GM18519 (cell line): ENCODE results near the gene NDFIP1.
"Not testable (repeated sequence)": the region's sequence is repeated elsewhere in the genome, so short reads cannot be mapped to it uniquely, and the experiment has no call there.

ENCODE experiments used
- ATAC-seq: cut with Tn5 transposase; IDR thresholded peaks from one replicate; pipeline ENCODE4 v1.9.1; 2021; ENCODE audit warnings: mild to moderate bottlenecking, moderate library complexity; ENCODE audit not compliant: unreplicated experiment, low FRiP score

Gene NDFIP1

DNA sequence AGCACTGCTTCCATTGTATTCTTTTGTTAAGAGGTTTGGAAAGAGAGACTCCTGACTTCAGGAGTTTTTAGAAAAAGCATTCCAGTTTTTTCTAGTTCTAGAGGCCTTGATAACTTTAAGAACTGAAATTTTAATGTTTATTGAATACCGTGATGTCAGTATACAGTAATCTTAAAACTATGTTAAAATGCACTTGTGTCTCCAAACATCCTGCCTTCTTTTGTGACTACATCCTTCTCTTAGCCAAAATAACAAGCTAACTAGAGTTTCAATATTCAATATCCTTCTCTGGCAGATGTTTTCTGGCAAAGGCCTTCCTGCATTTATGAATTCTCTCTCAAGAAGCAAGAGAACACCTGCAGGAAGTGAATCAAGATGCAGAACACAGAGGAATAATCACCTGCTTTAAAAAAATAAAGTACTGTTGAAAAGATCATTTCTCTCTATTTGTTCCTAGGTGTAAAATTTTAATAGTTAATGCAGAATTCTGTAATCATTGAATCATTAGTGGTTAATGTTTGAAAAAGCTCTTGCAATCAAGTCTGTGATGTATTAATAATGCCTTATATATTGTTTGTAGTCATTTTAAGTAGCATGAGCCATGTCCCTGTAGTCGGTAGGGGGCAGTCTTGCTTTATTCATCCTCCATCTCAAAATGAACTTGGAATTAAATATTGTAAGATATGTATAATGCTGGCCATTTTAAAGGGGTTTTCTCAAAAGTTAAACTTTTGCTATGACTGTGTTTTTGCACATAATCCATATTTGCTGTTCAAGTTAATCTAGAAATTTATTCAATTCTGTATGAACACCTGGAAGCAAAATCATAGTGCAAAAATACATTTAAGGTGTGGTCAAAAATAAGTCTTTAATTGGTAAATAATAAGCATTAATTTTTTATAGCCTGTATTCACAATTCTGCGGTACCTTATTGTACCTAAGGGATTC, 43.1 kb downstream of the NDFIP1 start:
- ATAC-seq = no peak

DNA sequence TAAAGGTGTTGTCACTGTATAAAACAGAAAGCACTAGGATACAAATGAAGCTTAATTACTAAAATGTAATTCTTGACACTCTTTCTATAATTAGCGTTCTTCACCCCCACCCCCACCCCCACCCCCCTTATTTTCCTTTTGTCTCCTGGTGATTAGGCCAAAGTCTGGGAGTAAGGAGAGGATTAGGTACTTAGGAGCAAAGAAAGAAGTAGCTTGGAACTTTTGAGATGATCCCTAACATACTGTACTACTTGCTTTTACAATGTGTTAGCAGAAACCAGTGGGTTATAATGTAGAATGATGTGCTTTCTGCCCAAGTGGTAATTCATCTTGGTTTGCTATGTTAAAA, 43.8 kb downstream of the NDFIP1 start:
- no peak for ATAC-seq

DNA sequence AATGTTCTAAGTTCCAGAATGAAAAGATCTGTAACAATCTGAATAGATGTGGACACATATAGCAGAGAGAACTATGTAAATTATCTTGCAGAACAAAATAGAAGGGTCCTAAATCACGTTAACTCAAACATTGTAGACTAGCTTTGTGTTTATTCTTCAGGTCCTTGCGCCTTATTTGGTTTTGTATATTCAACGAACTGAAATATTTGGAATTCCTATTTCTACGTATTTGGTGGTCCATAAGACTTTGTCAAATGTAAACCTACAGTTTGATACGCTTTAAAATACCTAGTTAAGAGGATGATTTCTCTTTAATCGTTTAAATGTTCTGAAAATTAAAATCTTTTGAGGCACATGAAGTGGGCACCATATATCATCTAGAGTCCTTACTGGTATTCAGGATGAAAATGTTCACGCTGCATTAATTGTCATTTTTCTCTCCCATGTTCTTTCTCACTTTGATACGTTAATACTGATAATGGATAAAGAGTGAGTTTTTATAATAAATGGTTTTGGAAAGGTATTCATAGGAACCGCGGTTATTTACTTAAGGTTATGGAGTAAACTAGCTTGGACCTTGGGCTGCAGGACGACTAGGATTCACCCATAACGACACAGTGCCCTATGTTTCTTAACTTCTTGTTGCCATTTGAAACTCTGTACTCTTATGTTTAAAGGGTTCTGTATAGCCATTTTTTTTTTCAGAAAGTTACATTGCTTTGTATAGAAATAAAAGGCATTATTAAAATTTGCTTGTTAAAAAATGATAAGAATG, 45.3 kb downstream of the NDFIP1 start:
- ATAC-seq = no peak

DNA sequence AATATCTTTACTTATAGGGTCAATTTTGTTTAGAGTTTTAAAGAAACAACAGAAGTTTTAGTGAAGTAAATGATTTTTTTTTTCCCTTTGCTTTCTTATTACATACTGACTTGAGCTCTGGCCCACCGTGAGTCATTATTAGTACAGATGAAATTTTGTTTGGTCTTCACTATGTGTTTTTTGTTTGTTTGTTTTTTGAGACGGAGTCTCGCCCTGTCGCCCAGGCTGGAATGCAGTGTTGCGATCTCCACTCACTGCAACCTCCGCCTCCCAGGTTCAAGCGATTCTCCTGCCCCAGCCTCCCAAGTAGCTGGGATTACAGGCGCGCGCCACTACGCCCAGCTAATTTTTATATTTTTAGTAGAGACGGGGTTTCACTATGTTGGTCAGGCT, 45.9 kb downstream of the NDFIP1 start:
- not testable (repeated sequence) for ATAC-seq

DNA sequence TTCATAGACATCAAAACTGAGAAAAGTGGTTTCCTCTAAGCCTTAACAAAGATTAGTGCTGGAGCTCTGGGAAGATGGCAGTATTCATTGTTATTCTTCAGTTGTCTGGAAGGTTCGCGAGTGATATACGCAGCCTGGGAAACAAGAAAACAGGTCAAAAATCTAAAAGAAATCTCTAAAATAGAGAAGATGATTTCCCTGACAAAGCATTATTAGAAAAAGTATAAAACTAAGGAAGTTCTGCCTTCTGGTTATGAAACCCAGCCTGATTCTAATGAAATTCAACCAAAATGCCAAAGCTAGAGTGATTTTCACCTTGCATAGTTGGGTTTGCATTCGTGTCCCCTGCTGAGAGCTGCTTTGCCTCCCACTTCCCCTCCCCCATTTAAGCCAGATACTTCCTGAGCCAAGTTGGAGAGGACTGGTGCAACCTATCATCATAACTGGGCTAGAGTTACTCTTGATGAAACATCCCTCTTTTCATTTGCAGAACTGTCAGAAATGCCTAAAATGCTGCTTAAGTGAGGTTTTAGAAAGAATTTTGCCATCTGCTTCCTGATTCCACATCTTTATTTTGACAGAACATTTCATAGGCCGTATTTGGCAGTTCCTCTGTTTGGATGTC, 48.4 kb downstream of the NDFIP1 start:
- no peak for ATAC-seq

DNA sequence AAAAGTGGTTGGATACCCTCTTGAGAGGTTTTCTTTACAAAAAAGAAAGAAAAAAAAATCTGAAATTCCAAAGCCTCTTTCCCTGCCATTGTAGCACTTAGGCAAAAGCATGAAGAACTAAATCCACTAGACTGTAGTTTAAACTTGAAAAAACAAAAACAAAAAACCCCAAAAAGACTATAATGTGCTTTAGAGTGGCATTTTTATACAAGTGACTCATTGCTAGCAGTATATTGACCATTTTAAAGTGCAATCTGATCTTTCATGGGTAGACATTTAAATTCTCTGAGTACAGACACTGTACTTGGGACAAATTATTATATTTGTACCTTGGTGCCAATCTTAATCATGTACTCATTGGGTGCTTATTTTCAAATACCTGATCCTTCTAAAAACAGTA, 50.8 kb downstream of the NDFIP1 start:
- no peak for ATAC-seq

DNA sequence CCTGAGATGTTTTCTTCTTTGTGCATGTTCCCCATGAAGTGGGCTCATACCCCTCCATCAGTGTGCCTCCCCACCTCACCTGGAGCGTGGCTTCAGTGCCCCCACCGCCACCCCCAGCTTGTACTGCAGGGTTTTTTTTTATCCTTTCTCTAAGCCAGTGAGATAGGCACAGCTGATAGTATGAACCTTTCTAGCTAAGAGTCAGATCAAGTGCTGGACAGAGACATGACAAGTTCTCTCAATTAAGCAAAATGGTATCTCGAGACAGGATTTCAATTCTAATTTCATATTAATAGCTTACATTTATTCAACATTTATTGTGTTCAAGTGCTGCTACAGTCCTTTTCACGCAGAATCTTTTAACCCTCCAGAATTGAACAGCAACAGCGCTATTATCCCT, 55.7 kb downstream of the NDFIP1 start:
- no peak for ATAC-seq

DNA sequence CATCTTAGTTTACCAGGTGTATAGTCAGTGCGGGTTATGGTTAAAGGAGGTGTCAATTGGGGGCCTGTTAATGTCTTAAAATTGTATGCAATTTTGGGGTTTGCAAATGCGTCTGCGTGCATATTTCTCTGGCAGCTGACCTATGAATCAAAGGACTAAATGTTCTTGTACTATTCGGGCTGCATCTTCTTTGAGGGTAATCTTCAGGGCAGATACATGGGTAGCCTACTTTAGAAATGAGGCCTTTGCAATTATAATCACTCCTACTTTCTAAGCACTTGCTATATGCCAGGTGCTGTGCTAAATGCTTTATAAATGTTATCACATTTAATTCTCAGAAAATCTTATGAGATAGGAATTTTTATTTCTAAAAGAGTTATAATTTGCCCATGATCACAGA, 58.2 kb downstream of the NDFIP1 start:
- no peak for ATAC-seq

DNA sequence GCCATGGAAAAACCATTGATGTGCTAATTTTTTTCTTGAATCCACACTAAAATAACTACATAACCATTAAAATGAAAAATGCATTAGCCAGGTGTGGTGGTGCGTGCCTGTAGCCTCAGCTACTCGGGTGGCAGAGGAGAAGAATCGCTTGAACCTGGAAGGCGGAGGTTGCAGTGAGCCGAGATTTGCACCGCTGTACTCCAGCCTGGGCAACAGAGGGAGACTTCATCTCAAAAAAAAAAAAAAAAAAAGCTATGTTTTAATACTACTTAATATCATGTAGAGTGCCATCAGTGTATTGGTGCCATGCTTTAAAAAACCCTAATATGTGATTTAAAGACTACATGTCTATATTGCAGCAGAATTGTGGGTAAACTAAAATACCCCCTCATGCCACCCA, 58.9 kb downstream of the NDFIP1 start:
- ATAC-seq = no peak

DNA sequence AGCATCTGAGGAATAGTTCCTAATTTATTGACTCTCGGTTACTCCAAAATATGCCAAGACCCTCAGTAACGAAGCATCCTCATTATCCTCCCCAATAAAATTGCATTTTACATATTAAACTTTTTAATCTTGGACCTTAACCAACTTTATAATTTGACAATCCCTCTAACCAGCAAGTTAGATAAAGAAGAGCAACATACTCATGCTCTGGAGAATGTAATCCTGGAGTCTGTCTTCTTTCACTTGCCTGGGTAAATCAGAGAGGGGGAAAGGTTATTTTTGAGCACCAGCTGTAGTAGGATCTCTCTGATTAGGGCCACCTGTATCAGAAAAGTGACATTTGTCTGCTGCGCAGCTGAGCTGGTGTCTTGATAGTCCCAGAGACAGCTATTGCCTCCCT, 59.8 kb downstream of the NDFIP1 start:
- no peak for ATAC-seq

DNA sequence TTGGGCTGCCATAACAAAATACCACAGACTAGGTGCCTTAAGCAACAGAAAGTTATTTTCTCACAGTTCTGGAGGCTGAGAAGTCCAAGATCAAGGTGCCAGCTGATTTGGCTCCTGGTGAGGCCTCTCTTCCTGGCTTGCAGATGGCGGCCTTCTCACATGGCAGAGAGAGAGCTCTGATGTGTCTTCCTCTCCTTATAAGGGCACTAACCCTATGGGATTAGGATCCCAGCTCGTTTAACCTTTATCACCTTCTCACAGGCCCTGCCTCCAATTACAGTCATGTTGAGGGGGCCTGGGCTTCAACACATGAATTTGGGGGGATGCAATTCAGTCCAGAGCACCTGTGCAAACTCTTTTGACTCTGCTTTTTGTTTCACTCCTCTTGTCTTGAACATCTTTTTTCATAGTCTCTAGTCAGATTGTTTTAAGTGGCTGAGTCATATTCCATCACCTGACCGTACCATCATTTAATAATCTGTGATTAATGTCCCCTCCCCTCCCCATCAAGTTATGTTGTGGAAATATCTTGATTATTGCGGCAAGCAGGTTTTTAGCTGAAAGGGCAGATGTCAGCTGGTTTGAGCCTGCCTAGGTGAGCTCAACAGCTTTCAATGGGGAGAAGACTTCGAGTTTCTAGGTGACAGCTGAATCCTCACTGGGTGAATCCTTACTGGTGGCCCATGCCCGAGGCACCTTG, 61.8 kb downstream of the NDFIP1 start:
- no peak for ATAC-seq

DNA sequence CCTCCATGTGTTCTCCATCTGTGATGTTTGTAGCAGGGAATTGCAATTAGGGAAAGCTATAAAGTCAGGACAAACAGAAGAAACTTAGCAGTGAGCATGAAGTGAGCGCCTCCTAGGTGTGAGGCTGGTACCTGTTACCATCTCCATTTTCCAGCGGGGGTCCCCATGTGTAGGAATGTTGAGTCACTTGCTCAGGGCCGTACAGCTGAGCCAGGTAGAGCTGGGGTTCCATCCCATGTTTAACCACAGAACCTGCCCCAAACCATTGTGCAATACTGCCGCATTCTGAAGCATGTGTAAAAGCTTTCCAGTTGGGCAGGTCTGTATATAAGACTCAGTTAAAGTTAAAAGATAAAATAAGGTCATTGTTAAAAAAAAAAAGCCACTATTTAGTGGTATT, 62.7 kb downstream of the NDFIP1 start:
- ATAC-seq = no peak

DNA sequence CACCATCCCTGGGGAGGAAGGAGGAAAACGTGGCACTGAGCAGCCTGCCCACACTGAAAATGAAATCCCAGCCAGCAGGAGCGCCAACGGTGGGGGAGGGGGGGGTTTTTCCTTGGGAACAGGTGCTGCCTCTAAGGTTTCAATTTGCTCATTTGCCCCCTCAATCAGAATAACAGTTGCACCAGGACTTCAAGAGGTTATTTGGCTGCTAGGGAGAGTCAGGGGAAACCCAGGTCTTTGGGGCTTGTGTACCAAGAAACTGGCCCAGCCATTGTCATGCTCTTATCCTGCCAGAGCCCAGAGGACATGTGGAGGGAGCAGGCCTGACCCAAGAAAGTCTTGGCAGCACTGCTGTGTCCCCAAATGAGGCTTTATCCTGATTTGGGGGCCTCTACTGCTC, 66.5 kb downstream of the NDFIP1 start:
- ATAC-seq = no peak

DNA sequence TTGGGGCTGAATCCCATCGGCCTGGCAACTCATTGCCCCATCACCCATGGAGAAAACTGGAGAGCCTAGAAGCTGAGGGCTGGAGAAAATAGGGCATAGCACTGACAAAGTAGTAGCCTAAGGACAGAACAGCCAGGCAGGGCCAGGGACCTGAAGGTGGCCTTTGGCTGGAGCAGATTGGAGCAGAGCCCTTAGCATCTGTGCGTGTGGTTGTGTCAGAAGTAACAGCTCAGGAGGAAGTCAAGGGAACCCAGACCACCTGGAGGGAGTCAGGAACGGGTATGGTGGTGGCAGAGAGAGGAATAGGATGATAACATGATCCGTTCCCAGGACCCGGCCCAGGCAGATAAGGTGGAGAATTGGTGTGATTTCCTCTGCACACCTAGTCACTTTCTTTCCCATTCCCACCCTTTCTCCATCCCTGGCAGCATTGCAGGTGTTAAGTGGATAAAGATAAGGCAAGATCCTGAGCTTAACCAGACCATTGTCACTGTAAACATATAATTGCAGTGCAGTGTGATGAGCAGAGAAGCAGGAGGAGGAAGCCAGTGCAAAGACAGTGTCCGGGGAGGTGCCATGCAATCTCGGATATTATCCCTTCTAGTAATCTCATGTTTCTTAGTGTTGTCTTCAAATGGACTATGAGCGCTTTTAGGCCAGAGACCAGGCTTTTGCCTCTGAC, 67.0 kb downstream of the NDFIP1 start:
- ATAC-seq = no peak

DNA sequence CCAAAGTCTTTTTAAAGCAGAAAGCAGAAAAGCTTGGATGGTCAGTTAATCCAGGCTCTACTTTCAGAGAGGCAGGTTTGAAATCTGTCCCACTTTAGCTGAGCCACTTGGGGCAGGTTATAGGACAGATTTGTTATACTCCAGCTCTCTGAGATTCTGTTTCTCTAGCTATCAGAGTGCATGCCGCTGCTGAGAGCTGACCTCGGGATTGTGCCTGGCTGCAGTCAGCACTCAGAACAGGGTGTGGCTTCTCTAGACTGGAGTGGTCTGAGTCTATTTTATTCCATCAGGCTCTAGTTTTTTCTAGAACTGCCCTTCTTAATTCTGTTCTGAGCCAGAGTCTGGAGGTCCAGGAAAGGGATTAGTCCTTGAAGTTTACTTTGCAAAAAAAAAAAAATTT, 67.7 kb downstream of the NDFIP1 start:
- no peak for ATAC-seq

DNA sequence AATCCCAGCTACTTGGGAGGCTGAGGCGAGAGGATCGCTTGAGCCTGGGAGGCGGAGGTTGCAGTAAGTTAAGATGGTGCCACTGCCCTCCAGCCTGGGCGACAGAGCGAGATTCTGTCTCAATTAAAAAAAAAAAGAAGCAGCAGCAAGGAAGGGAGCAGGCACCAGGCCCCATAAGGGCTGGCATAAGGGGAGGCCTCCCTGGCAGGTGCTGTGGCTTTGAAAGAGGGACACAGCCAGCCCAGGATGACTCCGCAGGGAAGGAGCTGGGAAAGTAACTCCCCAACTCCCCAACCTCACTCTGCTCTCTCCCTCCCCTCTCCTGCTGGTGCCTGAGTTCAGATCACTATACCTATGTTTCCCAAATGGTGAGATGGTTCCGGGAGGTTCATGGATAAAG, 70.1 kb downstream of the NDFIP1 start:
- no peak for ATAC-seq

DNA sequence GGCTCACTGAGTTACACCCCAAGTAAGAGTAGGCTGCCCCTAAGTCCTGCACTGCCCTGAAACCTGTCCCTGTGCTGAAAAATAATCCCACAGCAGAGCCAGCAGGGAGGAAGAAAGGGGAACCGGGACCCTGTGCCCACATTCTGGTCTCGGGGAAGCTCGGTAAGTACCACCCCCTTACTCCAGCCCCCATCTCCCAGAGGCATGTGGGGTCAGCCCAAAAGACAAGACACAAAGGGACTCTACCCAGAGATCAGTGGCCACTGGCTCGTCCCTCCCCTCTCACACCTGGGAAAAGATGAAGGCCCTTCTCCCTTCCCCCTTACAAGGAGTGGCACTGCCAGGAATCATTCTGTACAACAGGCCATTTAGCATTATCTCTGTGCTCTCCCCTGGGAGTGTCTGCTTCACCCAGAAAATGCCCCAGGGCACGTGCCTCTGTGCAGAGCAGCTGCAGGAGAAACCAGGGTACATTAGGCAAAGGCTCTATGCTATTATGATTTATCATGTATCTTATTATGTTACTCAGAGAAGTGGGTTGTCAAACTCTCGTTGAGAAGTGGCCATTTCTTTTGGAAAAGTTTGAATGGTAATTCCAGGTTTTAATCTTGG, 71.3 kb downstream of the NDFIP1 start:
- no peak for ATAC-seq

DNA sequence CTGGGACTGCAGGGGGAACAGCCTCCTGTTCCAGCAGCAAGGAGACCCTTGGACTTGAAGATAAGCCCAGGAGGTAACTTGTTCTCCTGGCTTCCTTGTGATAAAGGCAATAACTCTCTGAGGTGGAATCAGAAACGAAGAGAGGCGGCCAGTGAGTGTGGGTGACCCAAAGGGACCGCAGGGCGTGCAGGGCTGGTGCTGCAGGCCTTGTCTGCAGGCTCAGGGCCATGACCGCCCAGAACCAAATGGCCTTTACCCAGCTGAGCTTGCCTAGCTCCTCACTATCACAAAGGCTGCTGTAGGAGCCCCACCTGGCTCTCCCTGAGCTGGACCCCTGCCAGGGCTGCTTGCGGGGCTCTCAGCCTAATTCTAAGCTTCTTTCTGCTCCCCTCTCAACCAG, 72.5 kb downstream of the NDFIP1 start:
- no peak for ATAC-seq

DNA sequence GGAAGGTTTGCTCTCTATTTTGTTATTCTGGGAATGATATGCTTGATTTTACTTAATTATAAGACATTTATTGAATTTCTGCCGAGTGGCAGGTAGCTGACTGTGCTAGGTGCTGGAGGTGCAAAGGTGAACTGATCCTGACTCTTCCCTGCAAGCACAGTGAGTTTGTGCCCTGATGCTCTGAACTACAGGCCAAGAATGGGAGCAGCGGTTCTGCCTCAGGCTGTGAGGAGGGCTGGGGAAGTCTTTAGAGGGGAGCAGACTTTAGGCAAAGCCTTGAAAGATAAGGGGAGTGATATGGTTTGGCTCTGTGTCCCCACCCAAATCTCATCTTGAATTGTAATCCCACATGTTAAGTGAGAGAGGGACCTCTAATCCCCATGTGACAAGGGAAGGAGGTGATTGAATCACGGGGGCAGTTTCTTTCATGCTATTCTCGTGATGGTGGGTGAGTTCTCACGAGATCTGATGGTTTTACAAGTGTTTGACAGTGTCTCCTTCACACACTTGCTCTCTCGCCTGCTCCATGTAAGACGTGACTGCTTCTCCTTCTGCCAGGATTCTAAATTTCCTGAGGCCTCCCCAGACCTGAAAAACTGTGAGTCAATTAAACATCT, 73.1 kb downstream of the NDFIP1 start:
- ATAC-seq = no peak
